ENCODE data around the gene EML6.
"Not testable (repeated sequence)": the region's sequence is repeated elsewhere in the genome, so short reads cannot be mapped to it uniquely, and the experiment has no call there.

The EML6 gene

DNA sequence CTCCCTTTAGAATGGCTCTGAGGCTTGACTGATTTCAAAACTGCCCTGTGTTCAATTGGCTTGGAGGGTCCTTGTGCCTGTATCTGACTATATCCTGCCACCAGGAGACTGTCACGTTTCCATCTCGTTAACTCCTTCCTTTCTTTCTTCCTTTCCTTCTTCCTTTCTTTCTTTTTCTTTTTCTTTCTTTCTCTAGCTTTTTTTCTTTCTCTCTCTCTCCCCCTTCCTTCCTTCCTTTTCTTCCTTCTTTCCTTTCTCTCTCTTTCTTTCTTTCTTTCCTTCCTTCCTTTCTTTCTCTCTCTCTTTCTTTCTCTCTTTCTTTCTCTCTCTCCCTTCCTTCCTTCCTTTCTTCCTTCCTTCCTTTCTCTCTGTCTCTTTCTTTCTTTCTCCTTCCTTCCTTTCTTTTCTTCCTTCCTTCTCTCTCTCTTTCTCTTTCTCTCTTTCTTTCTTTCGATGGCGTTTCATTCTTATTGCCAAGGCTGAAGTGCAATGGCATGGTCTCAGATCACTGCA is 38.1 kb upstream of the EML6 start:
- no peak overlapping the region for H3K9ac ChIP-seq
- H4K20me1 ChIP-seq: no peaks in the 10 kb centered on the region
- no peak overlapping the region for H3K4me3 ChIP-seq
- H3K36me3 ChIP-seq: no peaks in the 10 kb centered on the region
- no peak overlapping the region for H3K27ac ChIP-seq
- H3K9me3 ChIP-seq: peaks cover 7% of the 10 kb centered on the region; the same call in 1 of the 2 replicates
- H3K4me1 ChIP-seq: peaks cover 22% of the 10 kb centered on the region
- no peaks in the 10 kb centered on the region for H3K27me3 ChIP-seq
- H3K4me2 ChIP-seq: no peak overlapping the region
- TF ChIP-seq Cebpa-rat (IDR thresholded peaks at IDR 0.05): no peak

- Histone ChIP-seq H3K27ac (no peak overlapping the region), H3K4me3 (no peak overlapping the region), H3K9me3 (no peaks in the 10 kb centered on the region), H3K36me3 (no peaks in the 10 kb centered on the region), H3K4me1 (peaks cover 14% of the 10 kb centered on the region), H3K27me3 (no peaks in the 10 kb centered on the region), H3K4me2 (peak overlapping the region; percentile 46), H4K20me1 (no peaks in the 10 kb centered on the region), H3K9ac (no peak overlapping the region)
- no peak for TF ChIP-seq Cebpa-rat (IDR thresholded peaks at IDR 0.05)
These were observed 35.8 kb upstream of the EML6 start for GRCh38 chr2:54687595-54688152.

- H4K20me1 ChIP-seq: no peaks in the 10 kb centered on the region
- no peak overlapping the region for H3K27ac ChIP-seq
- no peaks in the 10 kb centered on the region for H3K27me3 ChIP-seq
- H3K9me3 ChIP-seq: no peaks in the 10 kb centered on the region
- TF ChIP-seq Cebpa-rat (IDR thresholded peaks at IDR 0.05): no peak
- H3K4me3 ChIP-seq: no peak overlapping the region
- H3K4me2 ChIP-seq: no peak overlapping the region
- H3K36me3 ChIP-seq: no peaks in the 10 kb centered on the region
- H3K9ac ChIP-seq: no peak overlapping the region
- H3K4me1 ChIP-seq: peaks cover 14% of the 10 kb centered on the region
These were observed 31.9 kb upstream of the EML6 start for GRCh38 chr2:54691445-54692135.

DNA sequence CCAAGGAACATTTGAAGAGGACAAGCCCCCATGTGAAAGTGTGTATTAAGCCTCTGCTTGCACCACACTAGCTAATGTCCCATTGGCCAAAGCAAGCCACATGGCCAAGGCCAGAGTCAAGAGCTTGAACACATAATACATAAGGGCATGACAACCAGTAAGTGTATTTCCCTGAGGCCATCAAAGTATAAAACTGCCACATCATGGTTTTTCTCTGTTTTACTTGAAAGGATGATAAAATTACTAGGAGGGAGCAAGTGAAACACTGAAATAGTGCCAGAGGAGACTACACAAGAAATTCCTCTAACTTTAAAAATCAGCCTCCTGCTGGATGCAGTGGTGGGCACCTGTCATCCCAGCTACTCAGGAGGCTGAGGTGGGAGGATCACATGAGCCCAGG is 30.9 kb upstream of the EML6 start:
- Histone ChIP-seq H4K20me1 (no peaks in the 10 kb centered on the region), H3K4me1 (peaks cover 9% of the 10 kb centered on the region), H3K9ac (no peak overlapping the region), H3K27ac (no peak overlapping the region), H3K9me3 (no peaks in the 10 kb centered on the region), H3K27me3 (no peaks in the 10 kb centered on the region), H3K4me3 (no peak overlapping the region), H3K36me3 (no peaks in the 10 kb centered on the region), H3K4me2 (no peak overlapping the region)
- TF ChIP-seq Cebpa-rat (IDR thresholded peaks at IDR 0.05): no peak

- Histone ChIP-seq H3K4me2 (no peak overlapping the region), H3K27me3 (no peaks in the 10 kb centered on the region), H4K20me1 (no peaks in the 10 kb centered on the region), H3K9ac (no peak overlapping the region), H3K4me1 (no peaks in the 10 kb centered on the region), H3K36me3 (no peaks in the 10 kb centered on the region), H3K27ac (no peak overlapping the region), H3K9me3 (peaks cover 14% of the 10 kb centered on the region), H3K4me3 (no peak overlapping the region)
- TF ChIP-seq Cebpa-rat (IDR thresholded peaks at IDR 0.05): no peak
These were observed 28.1 kb upstream of the EML6 start for GRCh38 chr2:54695378-54695777.

- no peak for TF ChIP-seq Cebpa-rat (IDR thresholded peaks at IDR 0.05)
- Histone ChIP-seq H3K27ac (no peak overlapping the region), H3K36me3 (no peaks in the 10 kb centered on the region), H3K4me3 (no peak overlapping the region), H3K4me1 (no peaks in the 10 kb centered on the region), H3K27me3 (no peaks in the 10 kb centered on the region), H3K4me2 (no peak overlapping the region), H3K9ac (no peak overlapping the region), H4K20me1 (no peaks in the 10 kb centered on the region), H3K9me3 (peaks cover 14% of the 10 kb centered on the region)
These were observed 25.5 kb upstream of the EML6 start for GRCh38 chr2:54697934-54698333.

GRCh38 chr2:54698926-54699325 is 24.5 kb upstream of the EML6 start:
- not testable (repeated sequence) for H3K9ac ChIP-seq, H3K36me3 ChIP-seq, H4K20me1 ChIP-seq, H3K27me3 ChIP-seq, H3K4me3 ChIP-seq, H3K27ac ChIP-seq, H3K4me2 ChIP-seq, H3K4me1 ChIP-seq
- peaks cover 14% of the 10 kb centered on the region for H3K9me3 ChIP-seq

GRCh38 chr2:54699665-54700064 is 23.8 kb upstream of the EML6 start:
- no peak overlapping the region for H3K9ac ChIP-seq
- H3K36me3 ChIP-seq: no peaks in the 10 kb centered on the region
- no peak overlapping the region for H3K4me2 ChIP-seq
- no peak overlapping the region for H3K4me3 ChIP-seq
- TF ChIP-seq Cebpa-rat (IDR thresholded peaks at IDR 0.05): no peak
- H3K4me1 ChIP-seq: no peaks in the 10 kb centered on the region
- H3K9me3 ChIP-seq: peaks cover 14% of the 10 kb centered on the region
- H3K27ac ChIP-seq: no peak overlapping the region
- H4K20me1 ChIP-seq: no peaks in the 10 kb centered on the region
- no peaks in the 10 kb centered on the region for H3K27me3 ChIP-seq

DNA sequence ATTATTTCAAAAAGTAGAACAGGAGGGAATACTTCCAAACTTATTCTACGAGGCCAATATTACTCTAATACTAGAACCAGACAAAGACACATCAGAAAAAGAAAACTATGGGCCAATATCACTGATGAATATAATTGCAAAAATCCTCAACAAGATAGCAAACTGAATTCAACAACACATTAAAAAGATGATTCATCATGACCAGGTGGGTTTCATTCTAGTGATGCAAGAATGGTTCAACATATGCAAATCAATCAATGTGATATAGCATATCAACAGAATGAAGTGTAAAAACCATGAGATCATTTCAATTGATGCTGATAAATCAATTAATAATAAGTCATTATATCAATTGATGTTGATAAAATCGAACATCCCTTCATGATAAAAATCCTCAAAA is 22.4 kb upstream of the EML6 start:
- Histone ChIP-seq H3K36me3 (no peaks in the 10 kb centered on the region), H3K4me1 (no peaks in the 10 kb centered on the region), H3K27ac (no peak overlapping the region), H3K4me2 (no peak overlapping the region), H3K9me3 (peaks cover 14% of the 10 kb centered on the region), H4K20me1 (no peaks in the 10 kb centered on the region), H3K9ac (no peak overlapping the region), H3K4me3 (no peak overlapping the region), H3K27me3 (no peaks in the 10 kb centered on the region)
- no peak for TF ChIP-seq Cebpa-rat (IDR thresholded peaks at IDR 0.05)

- peaks cover 8% of the 10 kb centered on the region for H3K4me1 ChIP-seq
- no peak for TF ChIP-seq Cebpa-rat (IDR thresholded peaks at IDR 0.05)
These were observed 19.2 kb upstream of the EML6 start for GRCh38 chr2:54704238-54704637.

More at GRCh38 chr2:54704238-54704637, 19.2 kb upstream of the EML6 start:
- H3K4me3 ChIP-seq: no peak overlapping the region
- H3K9ac ChIP-seq: no peak overlapping the region
- H3K9me3 ChIP-seq: no peaks in the 10 kb centered on the region
- peaks cover 31% of the 10 kb centered on the region for H3K27me3 ChIP-seq
- no peak overlapping the region for H3K4me2 ChIP-seq
- no peak overlapping the region for H3K27ac ChIP-seq
- H3K36me3 ChIP-seq: no peaks in the 10 kb centered on the region
- H4K20me1 ChIP-seq: peaks cover 17% of the 10 kb centered on the region

Measured in BLaER1 (cell line).